T-helper 1 cell treated with Interleukin-12 subunit alpha and Interleukin-12 subunit beta and Interleukin-4 antibody, amounts not matched to agents 30 μg/mL and 1 μg/mL, for 36 hours (primary cell): ENCODE results near the gene CASP8AP2.
"Not testable (repeated sequence)": the region's sequence is repeated elsewhere in the genome, so short reads cannot be mapped to it uniquely, and the experiment has no call there.

Experiments used
- H3K27ac Mint-ChIP-seq: one replicate; pipeline ENCODE4 v1.8.0; 2021; ENCODE audit warnings: mild to moderate bottlenecking, mixed read lengths
- H3K27me3 Mint-ChIP-seq: one replicate; pipeline ENCODE4 v1.8.0; 2021; ENCODE audit warnings: low read depth, mixed read lengths
- H3K36me3 Mint-ChIP-seq: one replicate; pipeline ENCODE4 v1.8.0; 2021; ENCODE audit warnings: low read depth, mixed read lengths
- H3K4me1 Mint-ChIP-seq: one replicate; pipeline ENCODE4 v1.8.0; 2021; ENCODE audit warnings: low read depth, mixed read lengths
- H3K4me3 Mint-ChIP-seq: one replicate; pipeline ENCODE4 v1.8.0; 2021; ENCODE audit warnings: mild to moderate bottlenecking, moderate library complexity, mixed read lengths
- H3K9me3 Mint-ChIP-seq: one replicate; pipeline ENCODE4 v1.8.0; 2021; ENCODE audit warnings: mixed read lengths

Gene CASP8AP2

GRCh38 chr6:89887452-89888137 lies 57.9 kb downstream of the CASP8AP2 start:
- no peak overlapping the region for H3K4me3 Mint-ChIP-seq
- H3K9me3 Mint-ChIP-seq, result no peaks in the 10 kb centered on the region
- H3K4me1 Mint-ChIP-seq, result peaks cover 9% of the 10 kb centered on the region
- H3K27me3 Mint-ChIP-seq, result peaks cover 23% of the 10 kb centered on the region
- no peaks in the 10 kb centered on the region for H3K36me3 Mint-ChIP-seq
- H3K27ac Mint-ChIP-seq, result no peak overlapping the region

GRCh38 chr6:89888138-89888514 lies 58.4 kb downstream of the CASP8AP2 start:
- no peak overlapping the region for H3K27ac Mint-ChIP-seq
- H3K27me3 Mint-ChIP-seq, result peaks cover 26% of the 10 kb centered on the region
- H3K36me3 Mint-ChIP-seq, result no peaks in the 10 kb centered on the region
- no peak overlapping the region for H3K4me3 Mint-ChIP-seq
- H3K9me3 Mint-ChIP-seq, result no peaks in the 10 kb centered on the region
- H3K4me1 Mint-ChIP-seq, result peaks cover 9% of the 10 kb centered on the region

GRCh38 chr6:89888871-89889270 lies 59.2 kb downstream of the CASP8AP2 start:
- H3K9me3 Mint-ChIP-seq, result no peaks in the 10 kb centered on the region
- no peak overlapping the region for H3K27ac Mint-ChIP-seq
- H3K4me1 Mint-ChIP-seq, result peaks cover 9% of the 10 kb centered on the region
- H3K27me3 Mint-ChIP-seq, result peaks cover 31% of the 10 kb centered on the region
- no peak overlapping the region for H3K4me3 Mint-ChIP-seq
- no peaks in the 10 kb centered on the region for H3K36me3 Mint-ChIP-seq

- not testable (repeated sequence) for H3K4me3 Mint-ChIP-seq, H3K27ac Mint-ChIP-seq, H3K4me1 Mint-ChIP-seq, H3K36me3 Mint-ChIP-seq, H3K9me3 Mint-ChIP-seq
- H3K27me3 Mint-ChIP-seq, result peaks cover 37% of the 10 kb centered on the region
These were observed 61.3 kb downstream of the CASP8AP2 start for GRCh38 chr6:89890845-89891528.

- H3K27ac Mint-ChIP-seq, H3K4me3 Mint-ChIP-seq, H3K4me1 Mint-ChIP-seq, H3K9me3 Mint-ChIP-seq, H3K36me3 Mint-ChIP-seq: not testable (repeated sequence)
- peaks cover 42% of the 10 kb centered on the region for H3K27me3 Mint-ChIP-seq
These were observed 62.9 kb downstream of the CASP8AP2 start for GRCh38 chr6:89892577-89892976.

- no peaks in the 10 kb centered on the region for H3K9me3 Mint-ChIP-seq
- peaks cover 4% of the 10 kb centered on the region for H3K4me1 Mint-ChIP-seq
- H3K36me3 Mint-ChIP-seq, result no peaks in the 10 kb centered on the region
- no peak within 1 kb of the TSS for H3K4me3 Mint-ChIP-seq
- peaks cover 36% of the 10 kb centered on the region for H3K27me3 Mint-ChIP-seq
- no peak within 1 kb of the TSS for H3K27ac Mint-ChIP-seq
These were observed 64.5 kb downstream of the CASP8AP2 start, which contains the start of gene GJA10 for GRCh38 chr6:89894169-89894568. Gene GJA10, plus strand, starts transcription at chr6:89894469. Its CDS starts 0 bp downstream, at chr6:89894469.

GRCh38 chr6:89895276-89895874 lies 65.7 kb downstream of the CASP8AP2 start:
- no peaks in the 10 kb centered on the region for H3K9me3 Mint-ChIP-seq
- peaks cover 4% of the 10 kb centered on the region for H3K4me1 Mint-ChIP-seq
- H3K4me3 Mint-ChIP-seq, result no peak overlapping the region
- H3K27me3 Mint-ChIP-seq, result peaks cover 33% of the 10 kb centered on the region
- H3K36me3 Mint-ChIP-seq, result no peaks in the 10 kb centered on the region
- no peak overlapping the region for H3K27ac Mint-ChIP-seq

GRCh38 chr6:89910001-89910901 lies 80.6 kb downstream of the CASP8AP2 start:
- Mint-ChIP-seq H3K27me3 (peaks cover 18% of the 10 kb centered on the region), H3K4me3 (peak overlapping the region; percentile 25)
- H3K9me3 Mint-ChIP-seq, H3K4me1 Mint-ChIP-seq, H3K27ac Mint-ChIP-seq, H3K36me3 Mint-ChIP-seq: not testable (repeated sequence)

- no peaks in the 10 kb centered on the region for H3K4me1 Mint-ChIP-seq
- no peaks in the 10 kb centered on the region for H3K36me3 Mint-ChIP-seq
- no peak overlapping the region for H3K4me3 Mint-ChIP-seq
- H3K9me3 Mint-ChIP-seq, result peaks cover 3% of the 10 kb centered on the region
- no peak overlapping the region for H3K27ac Mint-ChIP-seq
- peaks cover 14% of the 10 kb centered on the region for H3K27me3 Mint-ChIP-seq
These were observed 81.2 kb downstream of the CASP8AP2 start for GRCh38 chr6:89910902-89911240.

GRCh38 chr6:89916136-89916920 lies 86.6 kb downstream of the CASP8AP2 start:
- Mint-ChIP-seq H3K27me3 (peaks cover 11% of the 10 kb centered on the region), H3K36me3 (peaks cover 8% of the 10 kb centered on the region), H3K4me1 (no peaks in the 10 kb centered on the region), H3K4me3 (no peak overlapping the region), H3K27ac (no peak overlapping the region), H3K9me3 (peaks cover 24% of the 10 kb centered on the region)

GRCh38 chr6:89917216-89917615 lies 87.5 kb downstream of the CASP8AP2 start:
- Mint-ChIP-seq H3K4me1 (no peaks in the 10 kb centered on the region), H3K4me3 (no peak overlapping the region), H3K27ac (no peak overlapping the region), H3K27me3 (peaks cover 11% of the 10 kb centered on the region), H3K9me3 (peaks cover 24% of the 10 kb centered on the region), H3K36me3 (peaks cover 8% of the 10 kb centered on the region)

GRCh38 chr6:89917801-89918366 lies 88.2 kb downstream of the CASP8AP2 start:
- H3K27ac Mint-ChIP-seq, result no peak overlapping the region

More at GRCh38 chr6:89917801-89918366, 88.2 kb downstream of the CASP8AP2 start:
- H3K9me3 Mint-ChIP-seq, result peaks cover 24% of the 10 kb centered on the region
- H3K27me3 Mint-ChIP-seq, result peaks cover 11% of the 10 kb centered on the region
- H3K36me3 Mint-ChIP-seq, result peaks cover 8% of the 10 kb centered on the region
- no peaks in the 10 kb centered on the region for H3K4me1 Mint-ChIP-seq
- no peak overlapping the region for H3K4me3 Mint-ChIP-seq
